Fibroblast of skin of left biceps (primary cell): Measurements from ENCODE around the gene DPH2.

Experiments
- DNase-seq, 2 experiments: peaks; one replicate each; pipeline ENCODE4 v3.0.0-alpha.2; 2013; ENCODE audit warnings: low read depth in 2 of 2

DPH2 gene

DNA sequence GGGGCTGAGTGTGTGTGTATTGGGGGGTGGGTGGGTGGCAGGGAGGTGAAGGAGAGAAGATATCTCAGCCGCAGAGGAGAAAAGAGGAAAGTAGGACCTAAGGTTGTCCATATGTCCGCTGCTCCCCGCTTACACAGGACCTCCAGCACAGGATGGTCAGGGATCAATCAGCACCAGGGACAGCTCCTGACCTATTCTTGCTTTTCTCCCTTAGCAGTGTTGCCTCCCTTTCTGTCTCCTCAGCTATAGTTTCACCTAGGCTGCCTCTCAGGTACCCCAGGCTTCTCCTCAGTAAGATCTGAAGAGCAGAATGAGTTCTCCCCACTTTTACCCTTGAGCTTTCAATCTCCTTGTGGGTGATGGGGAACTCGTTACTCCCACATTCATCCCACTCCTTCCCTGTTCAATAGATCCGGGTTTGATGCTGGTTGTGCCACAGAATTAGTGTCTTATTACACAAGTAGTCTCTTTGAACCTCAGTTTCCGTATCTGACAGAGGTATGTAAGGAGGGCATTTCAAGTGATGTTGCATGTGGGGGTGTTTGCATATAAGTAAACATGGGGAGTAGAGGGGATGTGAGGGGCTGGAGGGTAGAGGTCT, 1.4 kb upstream of the DPH2 start:
- DNase-seq = no peak

DNA sequence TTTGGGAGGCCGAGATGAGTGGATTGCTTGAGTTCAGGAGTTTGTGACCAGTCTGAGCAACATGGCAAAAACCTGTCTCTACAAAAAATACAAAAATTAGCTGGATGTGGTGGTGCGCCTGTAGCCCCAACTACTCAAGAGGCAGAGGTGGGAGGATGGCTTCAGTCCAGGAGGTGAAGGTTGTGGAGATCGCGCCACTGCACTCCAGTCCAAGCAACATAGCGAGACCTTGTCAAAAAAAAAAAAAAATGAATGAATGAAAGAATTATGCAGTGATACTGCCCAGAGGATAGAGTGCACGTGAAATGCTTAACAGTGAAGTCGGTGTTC, 429 bp upstream of the DPH2 start:
- DNase-seq = no peak

DNA sequence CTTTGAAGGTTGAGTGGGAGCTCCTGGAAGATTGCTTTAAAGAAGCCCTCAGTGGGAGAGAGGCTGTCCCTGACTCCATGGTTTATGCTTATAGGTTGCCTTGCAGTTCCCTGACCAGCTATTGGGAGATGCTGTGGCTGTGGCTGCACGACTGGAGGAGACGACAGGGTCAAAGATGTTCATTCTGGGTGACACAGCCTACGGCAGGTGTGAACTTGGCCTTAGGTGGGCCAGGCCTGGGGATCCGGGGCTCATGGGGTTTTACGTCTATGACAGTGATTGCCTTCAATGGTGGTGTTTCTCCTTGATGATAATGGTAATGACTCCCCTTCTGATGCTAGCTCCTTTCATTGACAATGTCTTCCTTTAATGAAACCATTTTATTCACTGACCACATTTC, 692 bp downstream of the DPH2 start:
- no peak for DNase-seq

DNA sequence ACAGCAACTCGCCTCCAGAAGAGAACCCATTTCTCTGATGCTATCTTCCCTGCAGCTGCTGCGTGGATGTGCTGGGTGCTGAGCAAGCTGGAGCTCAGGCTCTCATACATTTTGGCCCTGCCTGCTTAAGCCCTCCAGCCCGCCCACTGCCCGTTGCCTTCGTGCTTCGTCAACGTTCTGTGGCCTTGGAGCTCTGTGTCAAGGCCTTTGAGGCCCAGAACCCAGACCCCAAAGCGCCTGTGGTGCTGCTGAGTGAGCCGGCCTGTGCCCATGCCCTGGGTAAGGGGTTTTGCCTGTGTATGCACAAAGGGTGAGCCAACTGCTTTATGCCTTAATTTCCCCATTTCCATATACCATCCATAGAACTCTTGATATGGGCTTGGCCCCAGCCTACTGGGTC, 1.1 kb downstream of the DPH2 start:
- no peak for DNase-seq

DNA sequence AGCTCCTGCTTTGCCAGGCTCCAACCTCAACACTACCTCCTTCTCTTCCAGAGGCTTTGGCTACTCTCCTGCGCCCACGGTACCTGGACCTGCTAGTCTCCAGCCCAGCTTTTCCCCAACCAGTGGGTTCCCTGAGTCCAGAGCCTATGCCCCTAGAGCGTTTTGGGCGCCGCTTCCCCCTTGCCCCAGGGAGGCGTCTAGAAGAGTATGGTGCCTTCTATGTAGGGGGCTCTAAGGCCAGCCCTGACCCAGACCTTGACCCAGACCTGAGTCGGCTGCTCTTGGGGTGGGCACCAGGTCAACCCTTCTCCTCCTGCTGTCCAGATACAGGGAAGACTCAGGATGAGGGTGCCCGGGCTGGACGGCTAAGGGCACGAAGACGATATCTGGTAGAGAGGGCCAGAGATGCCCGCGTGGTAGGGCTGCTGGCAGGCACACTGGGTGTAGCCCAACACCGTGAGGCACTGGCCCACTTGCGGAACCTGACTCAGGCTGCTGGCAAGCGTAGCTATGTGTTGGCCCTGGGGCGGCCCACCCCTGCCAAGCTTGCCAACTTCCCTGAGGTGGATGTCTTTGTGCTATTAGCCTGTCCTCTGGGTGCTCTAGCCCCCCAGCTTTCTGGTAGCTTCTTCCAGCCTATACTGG, 1.6 kb downstream of the DPH2 start:
- DNase-seq = no peak

DNA sequence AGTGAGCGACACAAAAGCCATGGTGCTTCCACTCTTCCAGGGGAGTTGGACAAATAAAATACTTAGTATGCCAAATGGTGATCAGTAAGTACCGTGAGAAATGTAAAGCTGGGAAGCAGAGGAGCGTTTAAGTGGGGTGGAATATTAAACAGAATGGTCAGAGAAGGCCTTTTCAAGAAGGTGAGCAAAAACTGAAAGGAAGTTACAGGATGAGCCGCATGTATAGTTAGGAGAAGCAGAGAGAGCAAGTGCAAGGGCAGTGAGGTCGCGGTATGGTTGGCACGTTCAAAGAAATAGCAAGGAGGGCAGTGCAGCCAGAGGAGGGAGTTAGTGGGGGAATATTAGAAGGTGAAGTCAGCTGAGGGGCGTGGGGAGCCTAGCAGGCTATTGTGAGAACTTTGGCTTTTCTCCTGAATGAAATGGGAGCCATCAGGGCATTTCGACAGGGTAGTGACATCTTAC, 4.2 kb downstream of the DPH2 start:
- no peak for DNase-seq

DNA sequence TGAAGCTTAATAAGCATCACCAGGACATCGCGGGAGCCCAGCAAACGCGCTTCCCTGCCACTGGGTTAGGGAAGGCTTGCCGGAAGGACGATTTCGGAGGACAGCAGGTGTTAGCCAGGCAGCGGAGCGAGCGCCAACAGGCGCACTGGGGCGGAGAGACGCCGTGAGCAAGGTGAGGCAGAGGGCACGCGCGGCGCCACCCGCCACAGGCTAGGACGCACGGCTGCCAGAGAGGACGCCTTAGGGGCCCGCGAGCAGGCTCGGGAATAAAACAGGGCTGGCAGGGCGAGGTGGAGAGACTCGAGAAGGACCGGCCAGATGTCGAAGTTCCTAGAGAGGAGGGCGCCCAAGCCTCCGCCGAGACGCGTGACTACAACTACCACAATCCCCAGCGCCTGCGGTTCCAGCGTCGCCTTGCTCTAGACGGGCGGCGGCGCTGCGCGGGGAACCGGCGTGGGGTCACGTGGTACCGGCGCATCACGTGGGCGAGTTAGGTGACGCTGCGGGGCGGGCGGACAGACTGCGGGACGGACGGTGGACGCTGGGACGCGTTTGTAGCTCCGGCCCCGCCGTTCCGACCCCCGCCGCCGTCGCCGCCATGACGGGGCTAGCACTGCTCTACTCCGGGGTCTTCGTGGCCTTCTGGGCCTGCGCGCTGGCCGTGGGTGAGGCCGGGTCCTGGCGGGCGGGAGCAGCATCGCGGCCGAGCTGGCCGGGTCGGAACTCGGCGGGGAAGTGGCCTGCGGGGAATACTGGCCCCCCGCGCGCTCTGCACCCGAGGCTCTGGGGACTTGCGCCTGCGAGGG, 4.8 kb downstream of the DPH2 start, which contains the start of gene ATP6V0B:
Gene ATP6V0B, plus strand, starts transcription at position 518 of the 806 bp plus-strand sequence. Its CDS starts 81 bp downstream, at position 599.
- DNase-seq = peak; percentile 68 to 74

DNA sequence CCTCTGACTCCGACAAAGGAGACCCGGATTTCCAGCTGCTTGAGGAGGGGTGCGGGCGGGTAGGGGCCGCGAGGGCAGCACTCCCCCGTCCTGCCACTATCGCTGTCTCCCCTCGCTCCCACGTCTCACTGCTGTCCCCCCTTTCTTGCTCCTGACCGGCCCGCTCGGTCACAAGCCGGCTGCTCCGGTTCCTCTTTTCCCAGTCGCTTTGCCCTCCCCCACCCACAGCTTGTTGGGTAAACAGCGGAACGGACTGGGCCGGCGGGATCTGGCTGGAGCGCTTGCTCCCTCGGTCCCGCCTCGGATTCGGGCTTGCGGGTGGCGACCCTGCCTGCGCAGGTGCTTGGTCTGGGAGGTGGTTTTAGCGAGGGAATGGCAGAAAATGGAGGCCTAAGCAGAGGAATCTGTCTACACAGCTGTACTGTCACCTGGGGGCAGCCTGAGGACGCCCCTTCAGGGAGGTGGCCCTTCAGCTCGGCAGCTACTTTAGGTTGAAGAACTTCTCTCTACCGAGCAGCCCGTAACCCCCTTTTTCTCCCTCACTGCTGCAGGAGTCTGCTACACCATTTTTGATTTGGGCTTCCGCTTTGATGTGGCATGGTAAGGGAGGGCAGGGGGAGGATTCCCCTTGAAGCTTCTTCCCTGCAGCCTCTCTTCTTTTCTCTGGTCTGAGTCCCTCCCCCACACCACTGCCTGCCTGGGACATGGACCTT, 5.6 kb downstream of the DPH2 start:
- DNase-seq = no peak

DNA sequence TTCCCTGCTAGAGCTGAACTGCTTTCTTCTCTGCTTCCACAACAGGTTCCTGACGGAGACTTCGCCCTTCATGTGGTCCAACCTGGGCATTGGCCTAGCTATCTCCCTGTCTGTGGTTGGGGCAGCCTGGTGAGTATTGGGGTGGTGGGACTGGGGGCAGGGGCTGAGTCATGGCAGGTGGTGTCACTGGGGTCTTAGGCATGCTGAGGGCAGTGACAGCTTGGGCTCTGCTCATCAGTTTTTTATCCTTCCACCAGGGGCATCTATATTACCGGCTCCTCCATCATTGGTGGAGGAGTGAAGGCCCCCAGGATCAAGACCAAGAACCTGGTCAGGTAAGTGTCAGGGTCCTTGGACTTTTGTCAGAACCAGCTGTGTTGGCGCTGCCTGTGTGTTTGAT, 6.2 kb downstream of the DPH2 start:
- no peak for DNase-seq

DNA sequence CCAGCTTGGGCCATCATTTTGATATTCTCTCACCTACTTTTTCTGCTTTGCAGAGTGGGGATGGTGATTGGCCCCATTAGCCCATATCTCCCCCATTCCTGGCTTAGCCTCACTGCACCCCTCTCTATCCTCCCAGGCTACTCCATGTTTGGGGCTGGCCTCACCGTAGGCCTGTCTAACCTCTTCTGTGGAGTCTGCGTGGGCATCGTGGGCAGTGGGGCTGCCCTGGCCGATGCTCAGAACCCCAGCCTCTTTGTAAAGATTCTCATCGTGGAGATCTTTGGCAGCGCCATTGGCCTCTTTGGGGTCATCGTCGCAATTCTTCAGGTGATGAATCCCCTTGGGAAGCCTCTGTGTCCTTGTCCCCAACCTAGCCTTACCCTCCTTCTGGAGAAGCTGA, 7.1 kb downstream of the DPH2 start:
- no peak for DNase-seq

DNA sequence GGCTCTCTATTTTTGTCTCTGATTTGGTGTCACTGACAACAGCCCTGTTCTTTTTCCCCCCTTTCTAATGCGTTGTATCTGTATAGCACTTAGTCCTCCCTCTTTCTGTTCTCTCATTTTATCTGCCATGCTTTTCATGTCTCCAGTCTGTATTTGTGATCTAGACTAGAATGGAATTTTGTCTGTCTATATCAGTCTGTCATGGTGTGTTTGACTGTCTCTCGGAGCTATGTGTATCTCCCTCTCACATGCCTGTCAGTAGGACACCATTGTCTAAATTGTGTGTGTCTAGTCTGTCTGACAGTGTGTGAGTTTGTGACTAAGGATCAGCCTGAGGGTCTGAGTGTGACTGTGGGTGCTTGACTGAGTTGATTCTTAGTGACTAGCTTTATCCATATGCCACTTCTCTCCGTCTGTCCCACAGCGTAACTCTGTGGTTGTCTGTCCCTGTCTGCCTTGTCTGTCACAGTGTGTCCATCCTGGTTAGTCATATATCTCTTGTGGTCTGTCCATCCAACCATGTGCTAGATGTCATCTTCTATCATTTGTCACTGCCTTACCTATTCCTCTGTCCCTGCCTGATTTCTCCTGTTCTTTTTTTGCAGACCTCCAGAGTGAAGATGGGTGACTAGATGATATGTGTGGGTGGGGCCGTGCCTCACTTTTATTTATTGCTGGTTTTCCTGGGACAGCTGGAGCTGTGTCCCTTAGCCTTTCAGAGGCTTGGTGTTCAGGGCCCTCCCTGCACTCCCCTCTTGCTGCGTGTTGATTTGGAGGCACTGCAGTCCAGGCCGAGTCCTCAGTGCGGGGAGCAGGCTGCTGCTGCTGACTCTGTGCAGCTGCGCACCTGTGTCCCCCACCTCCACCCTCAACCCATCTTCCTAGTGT, 7.8 kb downstream of the DPH2 start:
- no peak for DNase-seq

DNA sequence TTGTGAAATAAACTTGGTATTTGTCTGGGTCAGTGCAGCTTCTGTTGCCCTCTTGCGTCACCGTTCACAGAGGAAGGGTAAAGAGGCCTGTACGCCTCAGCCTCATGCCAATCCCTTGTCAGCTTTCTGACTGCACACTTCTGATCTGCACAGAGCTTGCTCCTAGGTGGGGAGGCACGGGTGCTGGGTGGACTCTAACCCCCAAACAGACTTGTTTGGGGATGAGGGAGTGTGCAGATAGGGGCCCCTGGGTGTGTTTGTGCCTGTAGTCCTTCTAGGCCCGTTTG, 8.4 kb downstream of the DPH2 start:
- no peak for DNase-seq

DNA sequence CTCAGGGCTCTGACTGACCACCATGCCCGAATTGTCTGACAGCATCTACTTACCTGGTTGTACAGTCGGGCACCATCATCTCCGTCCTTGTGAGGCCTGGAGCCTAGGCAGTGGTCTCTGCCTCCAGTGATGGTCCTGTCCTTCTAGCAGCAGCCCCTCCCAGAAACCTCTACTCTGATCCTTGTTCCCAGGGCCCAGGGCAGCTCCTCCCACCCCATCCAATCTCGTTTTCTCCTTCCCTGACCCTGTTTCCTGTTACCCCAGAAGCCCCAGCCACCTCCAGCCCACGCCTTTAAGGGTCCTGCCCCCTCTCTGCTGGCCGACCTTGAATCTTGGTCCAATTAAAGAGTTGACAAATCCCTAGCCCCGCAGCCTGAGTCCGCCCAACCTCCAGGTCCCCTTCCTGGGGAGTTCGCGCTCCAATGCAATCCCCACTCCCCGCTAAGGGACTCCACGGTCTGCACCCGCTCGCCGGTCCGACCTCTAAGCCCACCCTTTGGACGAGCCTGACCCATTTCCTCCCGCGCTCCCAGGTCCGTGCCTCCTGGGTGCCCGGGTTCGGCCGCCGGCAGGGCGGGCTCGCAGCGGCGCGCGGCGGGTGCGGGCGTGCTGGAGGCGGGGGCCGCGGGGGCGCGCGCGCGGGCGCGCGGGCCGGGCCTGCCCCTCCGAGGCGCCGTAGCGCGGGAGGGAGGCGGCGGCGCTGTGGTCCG, 8.9 kb downstream of the DPH2 start, which contains the start of gene B4GALT2:
Gene B4GALT2, plus strand, starts transcription at position 660 of the 710 bp plus-strand sequence. CDS start 1,951 bp downstream, outside the sequence.
- no peak for DNase-seq

DNA sequence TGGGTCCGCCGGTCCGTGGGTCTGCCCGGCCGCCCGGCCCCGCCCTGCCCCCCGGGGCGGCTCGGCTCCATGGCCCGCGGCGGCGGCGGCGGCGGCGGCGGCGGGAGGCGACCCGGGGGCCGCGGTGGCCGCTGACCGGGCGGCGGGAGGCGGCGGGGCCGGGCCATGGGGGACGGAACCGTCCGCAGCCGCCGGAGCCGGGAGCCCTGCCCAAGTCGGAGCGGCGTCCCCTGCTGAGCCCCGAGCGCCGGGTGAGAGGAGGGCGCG, 9.4 kb downstream of the DPH2 start:
- DNase-seq = no peak

DNA sequence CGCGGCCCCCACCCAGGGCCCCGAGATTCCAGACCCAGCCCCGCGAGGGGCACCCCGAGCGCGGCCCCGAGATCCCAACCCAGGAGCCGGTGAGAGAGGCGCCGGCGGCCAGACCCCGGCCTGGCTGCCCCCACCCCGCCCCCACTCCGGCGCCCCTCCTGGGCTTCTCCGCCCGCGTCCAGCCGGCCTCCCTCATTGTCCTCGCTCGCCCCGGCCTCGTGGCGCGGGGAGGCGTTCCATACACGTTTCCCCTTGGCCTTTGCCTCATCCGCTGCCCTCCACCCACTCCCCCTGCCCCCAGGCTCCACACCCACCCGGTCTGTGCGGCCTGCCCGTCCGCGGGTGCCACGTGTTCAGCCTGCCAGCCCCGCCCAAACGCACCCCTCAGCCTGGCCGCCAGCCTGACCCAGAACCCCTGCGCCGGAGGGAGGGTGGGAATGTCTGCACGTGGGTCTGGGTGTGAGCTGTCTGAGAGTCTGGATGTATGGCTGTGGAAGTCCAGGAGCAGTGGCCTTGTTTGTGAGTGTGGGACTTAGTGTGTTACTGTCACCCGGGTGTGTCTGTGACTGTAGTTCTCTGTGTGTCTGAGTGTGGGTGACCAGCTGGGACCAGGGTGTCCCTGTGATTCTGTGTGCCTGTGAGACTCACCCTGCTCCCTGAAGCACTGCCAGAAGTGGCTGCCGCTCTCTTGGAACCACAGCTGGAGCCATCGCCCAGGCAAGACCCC, 9.9 kb downstream of the DPH2 start:
- no peak for DNase-seq

DNA sequence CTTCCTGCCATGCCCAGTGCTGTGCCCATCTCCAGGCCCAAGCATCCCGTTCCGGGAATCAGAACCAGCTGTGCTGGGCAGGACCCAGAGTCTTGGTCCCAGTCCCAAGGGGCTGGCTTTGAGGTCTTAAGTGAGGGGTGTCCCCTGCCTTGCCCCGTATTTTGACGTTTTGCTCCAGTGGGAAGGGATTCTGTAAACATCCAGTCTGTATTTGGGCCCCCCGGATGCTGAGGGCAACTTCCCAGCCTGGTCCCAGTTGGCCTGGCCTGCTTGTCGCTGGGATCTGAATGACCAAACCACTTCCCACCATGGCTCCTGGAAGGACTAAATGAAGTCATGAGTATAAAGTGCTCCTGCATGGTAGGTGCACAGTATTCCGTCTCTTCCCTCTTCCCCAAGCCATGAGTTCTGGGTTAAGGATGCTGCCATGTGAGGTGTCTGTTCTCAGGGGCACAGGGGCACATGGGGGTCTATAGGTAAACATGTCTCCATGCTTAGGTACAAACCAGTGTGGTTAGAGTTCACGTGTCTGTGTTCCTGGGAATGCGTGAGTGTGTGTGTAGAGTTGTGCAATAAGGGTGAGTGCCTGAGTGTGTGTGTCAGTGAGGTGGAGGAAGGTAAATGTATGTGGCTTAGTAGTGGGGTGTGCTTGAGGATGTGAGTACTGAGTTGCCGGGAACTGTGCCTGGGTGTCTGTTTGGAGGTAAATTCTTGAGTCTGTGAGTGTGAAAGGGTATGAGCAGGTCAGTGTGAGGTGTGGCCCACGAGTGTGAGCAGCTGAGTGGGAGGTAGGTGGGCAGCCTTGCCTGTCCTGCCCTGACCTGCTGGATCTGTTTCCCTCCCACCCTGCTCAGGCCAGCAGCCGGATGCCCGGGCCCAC, 10.7 kb downstream of the DPH2 start:
- DNase-seq = no peak

DNA sequence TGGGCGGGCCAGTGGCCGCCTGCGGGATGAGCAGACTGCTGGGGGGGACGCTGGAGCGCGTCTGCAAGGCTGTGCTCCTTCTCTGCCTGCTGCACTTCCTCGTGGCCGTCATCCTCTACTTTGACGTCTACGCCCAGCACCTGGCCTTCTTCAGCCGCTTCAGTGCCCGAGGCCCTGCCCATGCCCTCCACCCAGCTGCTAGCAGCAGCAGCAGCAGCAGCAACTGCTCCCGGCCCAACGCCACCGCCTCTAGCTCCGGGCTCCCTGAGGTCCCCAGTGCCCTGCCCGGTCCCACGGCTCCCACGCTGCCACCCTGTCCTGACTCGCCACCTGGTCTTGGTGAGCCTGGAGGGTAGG, 11.3 kb downstream of the DPH2 start:
- no peak for DNase-seq

DNA sequence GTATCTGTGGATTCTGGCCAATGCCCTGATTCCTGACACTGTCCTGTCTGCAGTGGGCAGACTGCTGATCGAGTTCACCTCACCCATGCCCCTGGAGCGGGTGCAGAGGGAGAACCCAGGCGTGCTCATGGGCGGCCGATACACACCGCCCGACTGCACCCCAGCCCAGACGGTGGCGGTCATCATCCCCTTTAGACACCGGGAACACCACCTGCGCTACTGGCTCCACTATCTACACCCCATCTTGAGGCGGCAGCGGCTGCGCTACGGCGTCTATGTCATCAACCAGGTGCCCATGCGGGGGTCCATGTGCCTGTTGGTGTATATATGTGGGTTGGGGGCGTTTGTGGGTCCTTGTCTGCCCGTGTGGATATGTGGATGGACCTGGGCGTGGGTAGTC, 11.8 kb downstream of the DPH2 start:
- no peak for DNase-seq

DNA sequence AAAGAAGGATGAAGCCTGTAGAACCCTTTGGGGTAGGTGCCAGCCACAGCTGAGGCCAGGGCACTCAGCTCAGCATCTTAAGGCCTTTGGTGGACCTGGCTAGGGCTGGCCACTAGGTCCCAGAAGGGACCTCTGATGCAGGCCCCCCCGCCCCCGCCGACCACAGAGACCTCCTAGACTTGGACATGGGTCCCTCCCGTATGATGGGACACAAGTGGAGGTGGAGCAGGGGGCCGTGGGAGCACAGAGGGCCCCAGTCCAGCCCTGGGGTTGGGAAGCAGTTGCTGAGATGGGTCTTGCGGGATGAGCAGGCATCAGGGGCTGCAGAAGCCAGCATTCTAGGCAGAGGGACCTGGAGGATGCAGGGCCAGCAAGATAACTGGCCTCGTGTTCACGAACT, 12.4 kb downstream of the DPH2 start:
- DNase-seq = no peak

DNA sequence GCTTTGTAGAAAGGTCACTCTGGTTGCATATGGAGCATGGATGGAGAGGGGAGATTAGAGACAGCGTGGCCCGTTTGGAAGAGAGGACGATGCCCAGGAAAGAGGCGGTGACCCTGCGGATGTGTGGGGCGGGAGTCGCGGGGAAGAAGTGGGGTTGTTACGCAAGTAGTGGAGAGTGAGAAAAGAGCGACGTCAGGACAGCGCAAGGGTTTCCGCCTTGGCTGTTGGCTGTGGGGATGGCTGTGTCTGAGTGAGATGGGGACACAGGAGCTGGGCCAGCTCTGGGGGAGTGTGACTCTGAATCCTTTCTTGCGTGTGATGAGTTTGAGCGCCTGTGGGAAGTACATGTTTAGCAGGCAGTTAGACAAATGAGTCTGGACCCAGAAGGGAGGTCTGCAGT, 13.0 kb downstream of the DPH2 start:
- DNase-seq = no peak
